MM.1S (cell line): ENCODE measurements around the gene HEATR5A.
"Not testable (repeated sequence)": the region's sequence is repeated elsewhere in the genome, so short reads cannot be mapped to it uniquely, and the experiment has no call there.

Experiments
- DNase-seq: peaks from one replicate; pipeline ENCODE4 v3.0.0-alpha.2; 2015
- H2AFZ ChIP-seq: fragments of 300-600 bp; sonication (generic); 2 replicates; pipeline ENCODE4 v1.6.0; 2016; ENCODE audit warnings: antibody characterized with exemption, low read length
- H3F3A ChIP-seq: fragments of 300-600 bp; sonication (generic); 2 replicates; pipeline ENCODE4 v1.6.1; 2016; ENCODE audit warnings: mild to moderate bottlenecking, antibody characterized with exemption, low read length, moderate library complexity, mixed read lengths; ENCODE audit not compliant: insufficient read depth
- H3K27ac ChIP-seq: fragments of 300-600 bp; sonication (generic); 2 replicates; pipeline ENCODE4 v1.5.1; 2016; ENCODE audit warnings: mild to moderate bottlenecking, low read length
- H3K27me3 ChIP-seq: fragments of 300-600 bp; sonication (generic); replicated peaks from 2 replicates; pipeline ENCODE4 v1.6.0; 2016; ENCODE audit warnings: low read length; ENCODE audit not compliant: insufficient read depth
- H3K36me3 ChIP-seq: fragments of 300-600 bp; sonication (generic); replicated peaks from 2 replicates; pipeline ENCODE4 v1.6.1; 2016; ENCODE audit warnings: mild to moderate bottlenecking, low read length, mixed read lengths; ENCODE audit not compliant: insufficient read depth
- H3K4me1 ChIP-seq: fragments of 300-600 bp; sonication (generic); 2 replicates; pipeline ENCODE4 v1.6.1; 2016; ENCODE audit warnings: low read length, mixed read lengths
- H3K4me2 ChIP-seq: fragments of 300-600 bp; sonication (generic); 2 replicates; pipeline ENCODE4 v1.6.0; 2016; ENCODE audit warnings: low read depth, low read length
- H3K4me3 ChIP-seq: fragments of 300-600 bp; sonication (generic); 2 replicates; pipeline ENCODE4 v1.5.1; 2016; ENCODE audit warnings: low read length, mixed read lengths
- H3K79me2 ChIP-seq: fragments of 300-600 bp; sonication (generic); 2 replicates; pipeline ENCODE4 v1.6.1; 2016; ENCODE audit warnings: mixed run types, low read length, mixed read lengths
- H3K9ac ChIP-seq: fragments of 300-600 bp; sonication (generic); 2 replicates; pipeline ENCODE4 v1.6.1; 2016; ENCODE audit warnings: low read length, mixed read lengths
- H3K9me2 ChIP-seq: fragments of 300-600 bp; sonication (generic); replicated peaks from 2 replicates; pipeline ENCODE4 v1.6.1; 2016; ENCODE audit warnings: mild to moderate bottlenecking, low read length, mixed read lengths; ENCODE audit not compliant: insufficient read depth
- H3K9me3 ChIP-seq: fragments of 300-600 bp; sonication (generic); replicated peaks from 2 replicates; pipeline ENCODE4 v1.6.1; 2016; ENCODE audit warnings: mild to moderate bottlenecking, low read length, mixed read lengths; ENCODE audit not compliant: insufficient read depth
- H4K20me1 ChIP-seq: fragments of 300-600 bp; sonication (generic); 2 replicates; pipeline ENCODE4 v1.6.1; 2016; ENCODE audit warnings: mild to moderate bottlenecking, low read length, moderate library complexity, mixed read lengths; ENCODE audit not compliant: insufficient read depth
- EZH2 ChIP-seq: fragments of 300-600 bp; sonication (generic); optimal IDR thresholded peaks from 2 replicates; pipeline ENCODE3; 2017; ENCODE audit warnings: low read depth, mild to moderate bottlenecking, antibody characterized with exemption, low read length, mixed read lengths
- EZH2phosphoT487 ChIP-seq: fragments of 300-600 bp; sonication (generic); IDR thresholded peaks from 2 replicates; pipeline ENCODE4 v1.6.1; 2018; ENCODE audit warnings: antibody characterized with exemption, low read length
- TF ChIP-seq, protein P1 (sequence below): fragments of 300-600 bp; sonication (generic); IDR thresholded peaks from 2 replicates; pipeline ENCODE4 v1.5.1; 2016; ENCODE audit warnings: antibody characterized with exemption, low read length, mixed read lengths

Gene HEATR5A

DNA sequence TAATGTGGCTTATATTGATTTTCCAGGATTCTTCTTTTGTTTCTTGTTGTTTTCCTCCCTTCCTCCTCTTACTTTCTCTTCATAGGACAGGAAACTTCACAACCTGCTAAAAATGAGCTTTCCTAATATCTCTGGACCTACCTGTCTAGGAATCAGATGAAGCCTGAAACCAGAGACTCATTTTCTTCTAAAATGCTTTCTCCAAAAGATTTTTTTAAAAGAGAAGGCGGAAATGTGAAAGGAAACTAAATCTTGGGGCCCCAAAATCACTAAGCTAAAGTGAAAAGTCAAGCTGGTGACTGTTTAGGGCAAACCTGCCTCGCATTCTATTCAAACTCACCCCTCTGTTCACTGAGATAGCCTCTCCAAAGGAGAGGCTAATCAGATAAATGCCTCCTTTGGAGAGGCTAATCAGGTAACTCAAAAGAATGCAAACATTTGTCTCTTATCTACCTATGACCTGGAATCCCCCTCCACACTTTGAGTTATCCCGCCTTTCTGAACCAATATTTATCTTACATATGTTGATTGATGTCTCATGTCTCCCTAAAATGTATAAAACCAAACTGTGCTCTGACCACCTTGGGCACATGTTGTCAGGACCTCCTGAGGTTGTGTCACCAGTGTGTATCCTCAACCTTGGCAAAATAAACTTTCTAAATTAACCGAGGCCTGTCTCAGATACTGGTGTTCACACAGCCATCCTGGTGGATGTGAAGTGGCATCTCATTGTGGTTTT, 140.0 kb downstream of the HEATR5A start:
- no peak overlapping the region for H3K9ac ChIP-seq
- H3K27ac ChIP-seq: no peak overlapping the region
- H3K4me1 ChIP-seq: 0 out of 2 replicates have a peak, but pooled peaks cover 8% of the 10 kb centered on the region
- no peak overlapping the region for H3K4me3 ChIP-seq
- TF ChIP-seq, protein P1, sequence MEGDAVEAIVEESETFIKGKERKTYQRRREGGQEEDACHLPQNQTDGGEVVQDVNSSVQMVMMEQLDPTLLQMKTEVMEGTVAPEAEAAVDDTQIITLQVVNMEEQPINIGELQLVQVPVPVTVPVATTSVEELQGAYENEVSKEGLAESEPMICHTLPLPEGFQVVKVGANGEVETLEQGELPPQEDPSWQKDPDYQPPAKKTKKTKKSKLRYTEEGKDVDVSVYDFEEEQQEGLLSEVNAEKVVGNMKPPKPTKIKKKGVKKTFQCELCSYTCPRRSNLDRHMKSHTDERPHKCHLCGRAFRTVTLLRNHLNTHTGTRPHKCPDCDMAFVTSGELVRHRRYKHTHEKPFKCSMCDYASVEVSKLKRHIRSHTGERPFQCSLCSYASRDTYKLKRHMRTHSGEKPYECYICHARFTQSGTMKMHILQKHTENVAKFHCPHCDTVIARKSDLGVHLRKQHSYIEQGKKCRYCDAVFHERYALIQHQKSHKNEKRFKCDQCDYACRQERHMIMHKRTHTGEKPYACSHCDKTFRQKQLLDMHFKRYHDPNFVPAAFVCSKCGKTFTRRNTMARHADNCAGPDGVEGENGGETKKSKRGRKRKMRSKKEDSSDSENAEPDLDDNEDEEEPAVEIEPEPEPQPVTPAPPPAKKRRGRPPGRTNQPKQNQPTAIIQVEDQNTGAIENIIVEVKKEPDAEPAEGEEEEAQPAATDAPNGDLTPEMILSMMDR: no peak
- TF ChIP-seq EZH2phosphoT487 (no peak), EZH2 (no peak)
- no peaks in the 10 kb centered on the region for H4K20me1 ChIP-seq
- H3K36me3 ChIP-seq: no peaks in the 10 kb centered on the region
- H3F3A ChIP-seq: 0 out of 2 replicates have a peak, but pooled peaks cover 4% of the 10 kb centered on the region
- H3K4me2 ChIP-seq: no peak overlapping the region
- DNase-seq: no peak
- no peaks in the 10 kb centered on the region for H3K9me3 ChIP-seq
- H2AFZ ChIP-seq: no peak overlapping the region
- H3K79me2 ChIP-seq: no peaks in the 10 kb centered on the region
- no peaks in the 10 kb centered on the region for H3K9me2 ChIP-seq
- H3K27me3 ChIP-seq: no peaks in the 10 kb centered on the region

DNA sequence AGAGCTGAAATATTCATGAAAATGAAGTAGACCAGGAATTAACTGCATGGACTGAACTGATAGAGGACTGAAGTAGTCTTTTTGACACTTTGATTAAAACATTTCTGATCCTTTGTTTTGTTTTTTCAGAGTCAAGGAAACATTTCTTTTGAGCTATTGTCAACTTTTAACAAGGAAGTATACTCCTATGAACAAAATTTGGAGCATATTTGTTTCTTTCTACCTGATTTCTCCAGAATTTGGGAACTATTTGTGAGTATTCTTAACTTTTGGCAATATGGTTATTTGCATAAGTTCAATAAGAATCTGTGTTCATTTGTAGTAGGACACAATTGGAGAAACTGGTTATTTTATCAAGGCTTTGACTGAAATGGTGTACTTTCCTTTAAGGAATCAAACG, 141.5 kb downstream of the HEATR5A start:
- Histone ChIP-seq H2AFZ (no peak overlapping the region), H3K27me3 (no peaks in the 10 kb centered on the region), H3K4me1 (0 out of 2 replicates have a peak, but pooled peaks cover 6% of the 10 kb centered on the region), H3K9ac (no peak overlapping the region), H3K27ac (no peak overlapping the region), H3K79me2 (no peaks in the 10 kb centered on the region), H3K9me2 (no peaks in the 10 kb centered on the region), H4K20me1 (no peaks in the 10 kb centered on the region), H3K36me3 (no peaks in the 10 kb centered on the region), H3F3A (0 out of 2 replicates have a peak, but pooled peaks cover 4% of the 10 kb centered on the region), H3K9me3 (no peaks in the 10 kb centered on the region), H3K4me3 (no peak overlapping the region), H3K4me2 (no peak overlapping the region)
- no peak for DNase-seq
- TF ChIP-seq EZH2phosphoT487: no peak
- TF ChIP-seq, protein P1: no peak
- no peak for TF ChIP-seq EZH2

DNA sequence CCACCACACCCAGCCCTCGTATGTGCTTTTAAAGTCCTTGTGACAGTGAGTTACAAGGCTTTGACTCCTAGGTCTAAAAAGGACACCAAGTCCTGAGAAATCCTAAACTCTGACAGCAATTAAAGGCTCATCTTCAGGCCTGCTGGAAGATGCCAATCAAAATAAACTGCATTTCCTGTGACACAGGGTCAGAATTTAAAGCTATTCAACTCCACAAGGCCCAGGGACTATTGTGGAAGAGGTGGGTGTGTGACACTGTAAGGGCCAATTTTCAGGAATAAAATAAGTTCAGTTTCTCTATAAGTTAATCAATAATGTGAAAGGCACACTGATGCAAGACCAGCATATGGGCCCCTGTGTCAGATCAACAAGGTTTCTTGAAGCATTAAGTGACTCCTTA, 143.3 kb downstream of the HEATR5A start:
- Histone ChIP-seq H3K4me1 (no peaks in the 10 kb centered on the region), H3K4me2 (no peak overlapping the region), H3K4me3 (no peak overlapping the region), H3K36me3 (no peaks in the 10 kb centered on the region), H4K20me1 (no peaks in the 10 kb centered on the region), H3K27ac (no peak overlapping the region), H3K79me2 (no peaks in the 10 kb centered on the region), H2AFZ (no peak overlapping the region), H3F3A (no peaks in the 10 kb centered on the region), H3K9ac (no peak overlapping the region), H3K27me3 (no peaks in the 10 kb centered on the region), H3K9me3 (no peaks in the 10 kb centered on the region), H3K9me2 (no peaks in the 10 kb centered on the region)
- TF ChIP-seq, protein P1: no peak
- TF ChIP-seq EZH2: no peak
- no peak for TF ChIP-seq EZH2phosphoT487
- no peak for DNase-seq

DNA sequence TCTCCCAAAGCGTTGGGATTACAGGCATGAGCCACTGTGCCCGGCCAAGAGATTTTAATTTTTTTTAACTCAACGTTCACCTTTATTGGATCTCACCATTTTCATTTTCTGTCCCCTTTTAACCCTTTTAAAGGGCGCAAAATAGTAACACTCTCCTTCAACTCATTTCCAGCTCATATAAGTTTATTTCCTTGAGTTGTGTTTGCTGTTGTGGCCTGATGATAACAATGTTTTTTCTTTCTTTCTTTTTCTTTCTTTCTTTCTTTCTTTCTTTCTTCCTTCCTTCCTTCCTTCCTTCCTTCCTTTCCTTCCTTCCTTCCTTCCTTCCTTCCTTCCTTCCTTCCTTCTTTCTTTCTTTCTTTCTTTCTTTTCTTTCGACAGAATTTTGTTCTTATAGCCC, 143.9 kb downstream of the HEATR5A start:
- not testable (repeated sequence) for H3K9ac ChIP-seq, H3K36me3 ChIP-seq, DNase-seq, H3K27me3 ChIP-seq, H2AFZ ChIP-seq, H3K4me2 ChIP-seq, H3K4me1 ChIP-seq, H3K9me2 ChIP-seq, H3K27ac ChIP-seq, H3F3A ChIP-seq, H4K20me1 ChIP-seq, H3K79me2 ChIP-seq, H3K4me3 ChIP-seq, H3K9me3 ChIP-seq
